HS-5 (cell line): Measurements from ENCODE around the gene GTF3C1.
"Not testable (repeated sequence)": the region's sequence is repeated elsewhere in the genome, so short reads cannot be mapped to it uniquely, and the experiment has no call there.

Experiments
- DNase-seq: peaks from one replicate; pipeline ENCODE4 v3.0.0-alpha.2; 2012; ENCODE audit warnings: low read depth

The GTF3C1 gene

DNA sequence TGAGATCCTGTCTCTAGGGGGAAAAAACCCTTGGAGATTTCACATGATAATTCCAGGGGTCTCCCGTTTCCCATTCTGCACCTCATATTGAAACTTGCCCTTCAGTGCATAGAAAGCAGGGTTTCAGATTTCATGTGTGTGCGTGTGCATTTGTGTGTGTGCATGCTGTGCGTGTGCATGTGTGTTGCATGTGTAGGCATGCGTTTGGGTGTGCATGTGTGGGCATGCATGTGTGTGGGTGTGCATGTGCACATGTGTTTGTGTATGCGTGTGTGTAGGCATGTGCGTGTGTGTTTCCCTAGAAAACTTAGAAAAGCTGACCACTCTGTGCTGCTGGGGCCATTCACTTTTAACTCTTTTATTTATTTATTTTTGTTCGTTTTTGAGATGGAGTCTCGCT lies 107.7 kb downstream of the GTF3C1 start:
- DNase-seq: no peak

DNA sequence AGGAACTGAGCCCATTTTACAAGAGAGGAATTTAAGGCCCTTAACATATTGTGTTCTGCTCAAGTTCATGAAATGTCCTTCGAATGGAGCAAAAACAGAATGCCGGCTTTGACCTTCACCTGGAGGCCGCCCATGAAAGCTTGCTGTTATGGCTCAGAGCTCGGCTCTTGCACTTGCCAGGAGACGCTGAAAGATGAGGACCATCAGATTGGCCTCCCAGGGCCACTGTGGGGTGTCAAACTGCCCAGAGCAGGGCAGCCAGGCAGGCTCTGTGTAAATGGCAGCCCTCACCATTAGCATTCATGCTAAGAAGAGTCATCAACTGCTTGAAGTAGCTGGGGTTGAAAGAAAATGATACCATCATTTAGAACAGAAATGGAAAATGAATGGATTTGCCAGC lies 108.4 kb downstream of the GTF3C1 start:
- no peak for DNase-seq

DNA sequence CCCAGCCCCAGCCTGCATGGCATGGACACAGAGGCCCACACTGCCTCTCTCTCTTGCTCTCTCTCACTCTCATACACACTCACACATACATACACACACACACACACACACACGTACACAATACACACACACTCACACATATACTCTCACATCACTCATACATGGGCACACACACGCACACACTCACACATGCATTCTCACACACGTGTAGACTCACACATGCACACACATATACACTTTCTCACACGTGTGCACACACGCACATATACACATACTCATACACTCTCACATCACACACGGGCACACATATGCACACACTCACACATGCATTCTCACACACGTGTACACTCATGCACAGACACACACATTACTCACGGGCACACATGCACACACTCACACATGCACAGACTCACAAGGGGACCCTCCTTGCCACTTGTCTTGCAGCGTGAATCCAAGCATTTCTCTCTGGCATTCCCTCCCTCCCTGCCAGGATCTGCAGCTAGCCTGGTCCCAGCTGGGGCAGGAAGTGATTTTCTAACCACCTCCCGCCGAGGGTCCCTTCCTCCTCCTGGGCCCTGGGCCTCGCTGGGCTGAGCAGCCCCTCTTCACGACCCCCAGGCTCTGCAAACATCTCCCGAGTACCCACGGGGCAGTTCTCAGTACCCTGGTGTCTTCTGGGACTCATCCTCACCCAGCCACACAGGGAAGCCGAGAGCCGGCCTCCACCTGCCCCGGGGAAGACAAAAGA lies 110.3 kb downstream of the GTF3C1 start:
- no peak for DNase-seq

DNA sequence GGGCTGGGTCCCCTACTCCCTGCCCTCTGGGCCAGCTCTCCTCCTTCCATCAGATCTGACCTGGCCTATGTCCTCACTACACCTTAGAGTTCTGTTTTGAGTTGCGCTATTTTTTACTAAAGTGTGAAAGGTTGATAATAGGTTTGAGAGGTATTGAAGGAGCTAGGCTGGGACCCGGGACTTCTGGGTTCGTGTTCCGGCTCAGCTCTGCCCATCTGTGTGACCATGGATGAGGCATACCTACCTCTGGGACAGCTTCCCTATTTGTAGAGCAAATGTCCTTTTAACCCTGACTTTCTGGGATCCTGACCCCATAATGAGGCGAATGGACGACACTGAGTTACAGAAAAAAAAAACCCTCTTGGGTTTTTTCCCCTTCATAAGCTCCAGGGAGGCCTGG lies 111.8 kb downstream of the GTF3C1 start:
- no peak for DNase-seq

DNA sequence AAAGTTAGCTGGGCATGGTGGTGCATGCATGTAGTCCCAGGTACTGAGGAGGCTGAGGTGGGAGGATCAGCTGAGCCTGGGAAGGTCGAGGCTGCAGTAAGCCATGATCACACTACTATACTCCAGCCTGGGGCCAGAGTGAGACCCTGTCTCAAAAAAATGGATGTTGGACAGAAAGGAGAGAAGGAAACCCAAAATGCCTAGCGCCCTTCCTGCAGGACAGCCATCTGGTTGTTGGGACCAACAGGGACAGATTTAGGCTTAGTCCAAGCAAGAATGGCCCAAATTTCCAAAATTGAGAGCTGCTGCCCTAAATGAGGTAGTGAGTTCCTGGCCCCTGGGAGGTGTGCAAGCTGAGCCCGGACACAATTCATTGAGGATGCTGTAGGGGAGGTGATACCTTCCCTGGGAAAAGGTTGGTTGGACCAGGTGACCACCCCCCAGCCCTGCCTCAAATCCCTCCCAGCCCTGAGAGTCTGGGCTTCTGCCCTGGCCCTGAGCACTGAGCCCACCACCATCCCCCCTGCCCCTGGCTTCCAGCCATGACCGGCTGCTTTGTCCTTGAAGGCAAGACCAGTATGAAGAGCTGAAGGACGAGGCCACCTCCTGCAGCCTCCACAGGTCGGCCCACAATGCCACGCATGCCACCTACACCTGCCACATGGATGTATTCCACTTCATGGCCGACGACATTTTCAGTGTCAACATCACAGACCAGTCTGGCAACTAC lies 112.6 kb downstream of the GTF3C1 start:
- DNase-seq: no peak

DNA sequence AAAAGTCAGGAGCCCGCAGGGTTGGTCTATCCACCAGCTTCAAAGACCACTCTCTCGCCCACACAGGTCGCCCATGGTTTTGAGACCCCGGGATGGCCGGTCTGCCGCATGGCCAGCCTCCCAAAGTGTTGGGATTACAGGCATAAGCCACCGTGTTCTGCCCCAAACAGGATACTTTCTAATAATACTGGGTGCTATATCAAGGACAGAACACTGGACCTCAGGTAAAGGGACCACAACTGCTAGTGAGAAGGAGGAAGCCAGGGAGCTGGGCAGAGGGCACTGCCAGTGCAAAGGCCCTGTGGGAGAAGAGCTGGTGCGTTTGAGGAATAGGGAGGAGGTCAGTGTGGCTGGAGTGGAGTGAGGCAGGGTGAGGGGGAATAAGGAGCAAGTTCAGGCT lies 113.6 kb downstream of the GTF3C1 start:
- no peak for DNase-seq

DNA sequence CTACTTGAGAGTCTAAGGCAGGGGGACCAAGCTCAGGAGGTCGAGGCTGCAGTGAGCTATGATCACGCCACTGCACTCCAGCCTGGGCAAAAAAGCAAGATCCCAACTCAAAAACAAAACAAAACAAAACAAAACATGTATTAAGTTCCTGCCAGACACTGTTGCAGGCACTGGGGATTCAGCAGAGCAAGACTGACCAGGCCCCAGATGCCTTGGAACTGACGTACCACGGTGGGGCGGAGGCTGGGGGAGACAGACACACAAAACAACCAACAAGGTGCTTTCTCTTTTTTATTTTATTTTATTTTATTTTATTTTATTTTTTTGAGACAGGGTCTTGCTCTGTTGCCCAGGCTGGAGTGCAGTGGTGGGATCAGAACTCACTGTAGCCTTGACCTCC lies 114.6 kb downstream of the GTF3C1 start:
- not testable (repeated sequence) for DNase-seq

DNA sequence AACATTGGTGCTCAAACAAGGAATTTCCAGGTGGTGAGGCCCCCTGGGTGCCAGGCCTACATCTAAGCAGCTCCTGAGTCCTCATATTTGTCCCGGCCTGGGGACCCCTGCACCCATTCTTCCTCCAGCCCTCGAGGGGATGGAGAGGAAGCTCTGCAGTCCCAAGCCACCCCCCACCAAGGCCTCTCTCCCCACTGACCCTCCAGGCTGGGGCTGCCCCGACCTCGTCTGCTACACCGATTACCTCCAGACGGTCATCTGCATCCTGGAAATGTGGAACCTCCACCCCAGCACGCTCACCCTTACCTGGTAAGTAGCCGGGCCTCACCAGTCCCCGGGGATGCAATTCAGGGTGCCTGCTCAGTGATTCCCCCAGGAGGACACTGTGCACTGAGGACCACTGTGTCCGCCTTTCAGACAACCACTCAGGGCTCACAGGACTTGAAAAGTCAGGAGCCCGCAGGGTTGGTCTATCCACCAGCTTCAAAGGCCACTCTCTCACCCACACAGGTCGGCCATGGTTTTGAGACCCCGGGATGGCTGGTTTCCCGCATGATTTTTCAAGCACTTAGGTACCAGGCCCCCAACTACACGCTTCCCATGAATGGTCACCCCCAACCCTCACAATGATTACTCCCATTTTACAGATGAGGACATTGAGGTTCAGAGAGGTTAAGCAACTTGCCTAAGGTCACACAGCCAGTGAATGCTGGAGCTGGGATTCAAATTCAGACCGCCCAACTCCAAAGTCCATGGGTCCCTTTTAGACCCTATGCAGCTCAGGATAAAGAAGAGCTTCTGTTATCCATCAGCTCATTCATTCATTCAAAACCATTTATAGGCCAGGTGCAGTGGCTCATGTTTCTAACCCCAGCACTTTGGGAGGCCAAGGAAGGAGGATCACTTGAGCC lies 115.3 kb downstream of the GTF3C1 start:
- DNase-seq: no peak

DNA sequence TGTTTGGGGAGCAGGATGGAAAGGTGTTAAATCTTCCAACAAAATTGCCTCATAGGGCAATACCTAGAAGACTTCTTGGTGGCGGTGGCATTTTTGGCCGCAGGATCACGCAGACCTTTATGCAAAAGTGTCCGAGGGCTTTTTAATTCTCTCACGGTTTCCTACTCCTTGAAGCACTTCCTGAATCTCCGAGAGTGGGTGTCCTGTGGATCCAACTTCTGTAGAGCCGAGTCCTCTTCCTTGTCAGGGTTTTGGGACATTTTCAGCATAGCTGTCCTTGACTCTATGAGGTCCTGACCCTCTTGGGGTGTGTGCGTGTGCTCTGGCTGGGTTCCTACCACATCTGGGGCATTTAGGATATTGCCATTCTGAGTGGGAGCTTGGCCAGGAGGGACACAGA lies 116.1 kb downstream of the GTF3C1 start:
- no peak for DNase-seq

DNA sequence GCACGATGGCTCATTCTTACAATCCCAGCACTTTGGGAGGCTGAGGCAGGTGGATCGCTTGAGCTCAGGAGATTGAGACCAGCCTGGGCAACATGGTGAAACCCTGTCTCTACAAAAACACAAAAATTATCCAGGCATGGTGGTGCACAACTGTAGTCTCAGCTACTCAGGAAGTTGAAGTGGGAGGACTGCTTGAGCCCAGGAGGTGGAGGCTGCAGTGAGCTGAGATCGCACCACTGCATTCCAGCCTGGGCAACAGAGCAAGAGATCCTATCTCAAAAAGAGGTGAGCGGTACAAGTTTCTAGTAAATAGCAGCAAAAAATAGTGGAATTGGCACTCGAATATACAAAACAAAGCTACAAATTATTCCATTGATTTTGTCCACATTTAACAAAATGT lies 116.5 kb downstream of the GTF3C1 start:
- not testable (repeated sequence) for DNase-seq

DNA sequence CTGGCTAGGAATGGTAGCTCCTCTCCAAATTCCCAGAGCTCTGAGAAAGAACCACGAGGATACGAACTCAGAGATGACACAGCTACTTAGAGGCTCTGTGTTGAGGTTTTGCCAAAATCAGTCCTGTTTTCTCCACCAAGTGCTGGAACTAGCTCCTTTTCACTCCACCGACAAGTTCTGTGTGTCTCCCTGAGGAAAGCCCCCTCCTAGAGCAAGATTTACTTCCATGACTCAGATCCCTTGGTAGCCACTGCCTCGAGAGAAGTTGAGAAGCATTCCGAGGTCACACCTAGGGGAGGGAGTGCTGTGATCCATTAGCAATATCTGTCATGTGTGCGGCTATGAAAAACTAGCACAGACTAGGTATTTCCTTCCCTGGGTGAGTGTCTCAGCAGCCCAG lies 117.2 kb downstream of the GTF3C1 start:
- DNase-seq: no peak

DNA sequence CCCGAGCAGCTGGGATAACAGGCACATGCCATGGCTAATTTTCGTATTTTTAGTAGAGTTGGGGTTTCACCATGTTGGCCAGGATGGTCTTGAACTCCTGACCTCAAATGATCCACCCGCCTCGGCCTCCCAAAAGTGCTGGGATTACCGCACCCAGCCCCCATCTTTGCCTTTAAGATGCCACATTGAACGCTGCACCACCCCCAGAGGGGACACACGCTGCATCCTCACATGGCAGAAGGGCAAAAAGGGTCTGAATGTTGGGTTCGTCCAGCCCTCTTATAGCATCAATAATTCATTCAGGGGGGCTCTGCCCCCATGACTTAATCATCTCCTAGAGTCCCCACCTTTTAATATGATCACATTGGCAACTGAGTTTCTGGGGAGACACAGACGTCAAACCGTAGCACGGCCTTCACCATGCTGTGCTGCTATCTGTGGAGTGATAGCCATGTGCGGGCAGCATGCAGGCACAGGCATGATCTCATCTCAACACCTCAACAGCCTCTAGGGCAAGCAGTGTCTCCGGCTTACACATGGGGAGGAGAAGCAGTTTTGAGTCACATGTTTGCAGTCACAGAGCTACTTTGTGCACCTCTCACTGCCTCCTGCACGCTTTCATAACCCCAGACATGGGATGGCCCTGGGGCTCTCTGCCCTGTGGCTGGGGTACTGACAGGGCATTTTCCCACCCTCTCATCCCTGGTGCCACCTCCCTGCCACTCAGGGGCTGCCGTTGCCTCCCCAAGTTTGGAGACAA lies 117.8 kb downstream of the GTF3C1 start:
- no peak for DNase-seq

DNA sequence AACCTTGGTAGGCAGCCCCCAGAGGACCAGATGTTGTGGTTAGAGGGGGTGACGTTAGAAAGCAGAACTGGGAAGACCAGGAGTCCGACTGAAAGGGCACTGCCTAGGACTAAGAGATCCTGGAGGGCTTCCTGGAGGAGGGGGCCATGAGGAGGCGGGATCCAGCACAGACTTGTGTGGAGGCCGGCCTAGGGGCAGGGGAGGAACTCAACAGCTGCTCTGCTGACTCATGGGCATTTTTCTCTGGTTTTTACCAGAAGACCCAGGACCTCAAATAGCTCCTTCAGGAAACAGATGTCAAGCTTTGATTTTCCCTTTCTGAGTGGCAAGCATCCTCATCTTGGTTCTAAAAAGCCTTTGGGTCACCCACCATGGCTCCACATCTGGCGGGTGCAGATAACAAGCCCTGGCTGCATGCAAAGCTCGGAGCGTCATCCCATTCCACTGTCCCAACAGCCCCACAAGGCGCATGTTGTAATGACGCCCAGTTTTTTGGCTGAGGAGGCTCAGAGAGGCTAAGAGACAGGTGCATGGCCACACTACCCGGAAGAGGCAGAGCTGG lies 118.7 kb downstream of the GTF3C1 start:
- DNase-seq: no peak

DNA sequence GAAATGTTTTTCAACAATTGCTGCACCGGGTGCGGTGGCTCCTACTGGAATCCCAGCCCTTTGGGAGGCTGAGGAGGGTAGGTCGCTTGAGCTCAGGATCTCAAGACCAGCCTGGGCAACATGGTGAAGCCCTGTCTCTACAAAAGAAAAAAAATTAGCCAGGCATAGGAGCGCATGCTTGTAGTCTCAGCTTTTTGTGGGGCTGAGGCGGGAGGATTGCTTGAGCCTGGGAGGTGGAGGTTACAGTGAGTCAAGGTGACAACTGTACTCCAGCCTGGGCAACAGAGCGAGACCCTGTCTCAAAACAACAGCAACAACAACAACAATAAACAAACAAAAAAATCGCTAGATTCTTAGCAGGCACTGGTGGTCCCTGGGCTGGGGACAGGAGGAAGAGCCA lies 119.2 kb downstream of the GTF3C1 start:
- DNase-seq: no peak

DNA sequence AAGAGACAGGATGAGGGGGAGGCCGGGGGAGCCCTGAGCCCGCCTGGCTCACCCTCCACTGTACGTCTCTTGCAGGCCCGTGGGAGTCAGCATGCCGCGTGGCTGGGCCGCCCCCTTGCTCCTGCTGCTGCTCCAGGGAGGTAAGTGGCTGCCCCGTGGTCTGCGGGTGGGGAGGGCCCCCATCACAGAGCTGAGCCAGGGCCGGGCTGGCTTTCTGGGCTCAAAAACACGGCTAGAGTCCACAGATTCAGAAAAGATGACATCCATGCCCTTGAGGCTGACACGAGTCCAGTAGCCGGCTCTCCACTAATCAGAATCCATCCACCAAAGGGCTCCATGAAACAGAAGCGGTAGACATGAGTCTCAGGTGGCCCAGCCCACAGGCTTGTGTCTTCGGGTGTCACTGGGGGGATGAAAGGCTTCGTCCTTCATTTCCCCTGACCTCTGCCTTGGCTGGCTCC lies 119.7 kb downstream of the GTF3C1 start:
- no peak for DNase-seq

DNA sequence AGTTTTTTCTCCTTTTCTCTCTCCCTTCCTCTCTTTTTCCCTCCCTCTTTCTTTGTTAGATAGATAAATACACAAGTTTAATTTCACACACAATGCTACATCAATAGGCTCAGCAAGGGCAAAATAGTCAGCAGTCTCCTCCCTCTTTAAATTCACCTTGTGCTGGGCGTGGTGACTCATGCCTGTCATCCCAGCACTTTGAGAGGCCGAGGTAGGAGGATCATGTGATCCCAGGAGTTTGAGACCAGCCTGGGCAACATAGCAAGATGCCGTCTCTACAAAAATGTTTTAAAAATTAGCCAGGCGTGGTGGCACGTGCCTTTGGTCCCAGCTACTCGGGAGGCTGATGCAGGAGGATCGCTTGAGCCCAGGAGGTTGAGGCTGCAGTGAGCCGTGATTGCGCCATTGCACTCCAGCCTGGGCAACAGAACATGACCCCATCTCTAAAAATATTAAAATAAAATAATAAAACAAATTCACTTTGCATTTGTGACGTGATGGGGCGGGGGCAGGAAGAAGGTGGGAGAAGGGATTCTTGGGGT lies 120.3 kb downstream of the GTF3C1 start:
- no peak for DNase-seq

DNA sequence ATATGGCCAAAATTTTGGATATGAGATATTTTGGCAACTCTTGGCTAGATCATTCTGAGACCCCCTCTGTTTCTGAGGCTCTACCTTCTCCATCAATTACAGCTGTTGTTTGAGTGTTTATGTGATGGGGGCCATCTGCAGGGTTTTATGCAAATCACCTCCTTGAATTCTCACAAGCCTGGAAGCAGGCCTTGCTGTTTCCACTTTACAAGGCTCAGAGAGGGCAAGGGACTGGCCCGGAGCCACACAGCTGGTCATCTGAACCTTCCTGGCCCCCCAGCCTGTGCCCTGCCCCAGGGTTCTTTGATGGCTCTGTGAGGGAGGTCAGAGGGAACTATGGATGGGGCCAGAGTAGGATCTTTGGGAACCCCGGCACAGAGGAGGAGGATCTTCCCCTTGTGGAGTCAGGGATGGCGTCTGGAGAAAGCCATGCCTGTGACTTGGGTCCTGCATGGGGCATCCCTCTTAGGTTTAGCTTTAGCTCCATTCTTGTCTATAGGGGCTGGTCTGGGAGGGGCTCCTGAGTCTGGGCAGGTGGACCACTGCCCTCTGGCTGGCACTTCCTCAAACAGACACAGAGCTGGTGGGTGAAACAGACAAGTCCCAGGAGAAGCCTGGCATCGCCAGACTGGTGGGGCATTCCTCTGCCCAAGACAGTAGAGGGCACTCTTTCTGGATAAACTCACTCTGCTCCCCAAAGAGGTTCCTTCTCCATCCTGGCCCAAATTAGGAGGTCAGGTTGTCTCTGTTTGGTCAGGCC lies 121.5 kb downstream of the GTF3C1 start:
- DNase-seq: no peak

DNA sequence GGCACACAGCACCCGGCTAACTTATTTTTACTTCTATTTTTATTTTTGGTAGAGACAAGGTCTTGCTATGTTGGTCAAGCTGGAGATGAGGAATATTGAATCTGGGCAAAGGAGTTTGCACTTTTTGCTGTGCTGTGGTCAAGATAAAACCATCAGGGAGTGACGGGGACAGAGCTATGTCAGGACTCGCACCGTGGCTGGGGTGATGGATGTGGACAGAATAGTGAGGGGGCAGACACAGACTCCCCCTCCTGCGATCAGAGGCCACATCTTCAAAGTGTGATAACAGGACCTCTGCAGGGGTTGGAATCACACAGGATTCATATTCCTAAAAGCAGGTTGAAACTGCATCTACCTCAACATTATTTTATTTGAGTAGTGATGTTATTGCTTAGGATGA lies 122.2 kb downstream of the GTF3C1 start:
- DNase-seq: no peak

DNA sequence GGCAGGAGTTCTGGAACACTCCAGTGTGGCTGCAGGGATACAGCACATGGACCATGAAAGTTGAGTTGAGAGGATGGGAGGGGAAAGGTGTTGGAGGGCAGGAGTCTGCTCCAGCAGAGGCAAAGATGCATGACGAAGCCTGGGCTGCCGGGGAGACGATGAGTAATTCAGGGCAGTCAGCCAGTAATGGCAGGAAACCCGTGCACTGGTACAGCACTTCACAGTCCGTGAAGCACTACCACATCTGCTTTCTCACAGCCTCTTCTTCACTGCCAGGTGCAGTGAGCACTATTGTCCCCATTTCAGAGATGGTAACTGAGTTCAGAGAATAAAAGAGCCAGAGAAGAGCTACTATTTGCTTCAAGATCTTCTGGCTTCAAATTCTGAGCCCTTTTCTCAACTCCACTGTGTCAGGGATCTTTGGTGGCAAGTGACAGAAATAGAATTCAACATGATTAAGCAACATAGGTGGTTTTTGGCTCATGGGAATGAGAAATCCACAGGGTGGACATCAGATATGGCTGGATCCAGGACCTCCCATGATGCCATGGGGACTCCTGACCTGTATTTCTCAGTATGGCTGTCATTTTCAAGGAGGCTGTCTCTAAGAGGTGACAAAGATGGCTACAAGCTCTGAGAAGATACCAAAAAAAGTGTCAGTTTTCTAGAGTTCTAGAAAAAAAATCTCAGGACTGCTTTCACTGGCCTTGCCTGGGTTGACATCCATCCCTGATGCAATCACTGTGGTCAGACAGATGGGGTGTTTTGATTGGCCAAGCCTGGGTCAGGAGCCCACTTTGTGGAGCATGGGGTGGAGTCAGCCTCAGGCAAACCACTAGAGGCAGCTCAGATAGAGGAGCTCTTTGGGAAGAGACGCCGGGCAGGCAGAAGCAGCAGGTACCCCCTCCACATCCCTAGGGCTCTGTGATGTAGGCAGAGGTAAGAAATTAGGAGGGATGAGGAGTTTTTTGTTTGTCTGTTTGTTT lies 123.0 kb downstream of the GTF3C1 start:
- DNase-seq: peak; percentile 68
